Keratinocyte (primary cell): Measurements from ENCODE around the gene PROSER1.

Source experiments
- CTCF ChIP-seq, 3 experiments: IDR thresholded peaks in 1 of 3; conservative IDR thresholded peaks in 1 of 3; optimal IDR thresholded peaks in 1 of 3; 2 replicates in 2 of 3; 3 replicates in 1 of 3; pipeline versions ENCODE3 to v1.5.1; 2011; ENCODE audit warnings: low read length in 3 of 3, mild to moderate bottlenecking in 3 of 3, moderate library complexity in 2 of 3, control low read depth in 1 of 3, inconsistent platforms in 1 of 3; ENCODE audit not compliant: insufficient read depth in 2 of 3; ENCODE audit errors: extremely low read depth in 1 of 3
- EZH2 ChIP-seq: IDR thresholded peaks from one replicate; pipeline ENCODE4 v1.6.1; 2012; ENCODE audit warnings: inconsistent platforms, mild to moderate bottlenecking, low read length, moderate library complexity

GRCh38 chr13:38981096-38981495 is 56.8 kb downstream of the PROSER1 start:
- TF ChIP-seq CTCF (optimal IDR thresholded peaks at IDR 0.05 in 1 of 3, IDR thresholded peaks at IDR 0.05 in 1 of 3, conservative IDR thresholded peaks at IDR 0.05 in 1 of 3; ENCODE audit: extremely low read depth in 1 of 3, insufficient read depth in 2 of 3, low read length in 3 of 3) (no peak), EZH2 (no peak)
